SK-N-MC (cell line): ENCODE measurements around the gene GASK1B.

Experiments used
- EZH2 ChIP-seq: fragments of 200-600 bp; sonication (generic); IDR thresholded peaks from one replicate; pipeline ENCODE4 v1.6.1; 2017; ENCODE audit warnings: antibody characterized with exemption
- POLR2AphosphoS5 ChIP-seq: IDR thresholded peaks from 2 replicates; pipeline ENCODE4 v1.6.1; 2012; ENCODE audit warnings: mild to moderate bottlenecking, low read depth, low read length, borderline replicate concordance

- TF ChIP-seq EZH2, result no peak
- no peak for TF ChIP-seq POLR2AphosphoS5
Measured at GRCh38 chr4:158195297-158195696, 22.5 kb upstream of the GASK1B start.
